GM15510 (cell line): ENCODE data around the gene KCNH6.

Source experiments
- POLR2A ChIP-seq: IDR thresholded peaks from 3 replicates; pipeline ENCODE4 v1.6.1; 2011; ENCODE audit warnings: borderline replicate concordance; ENCODE audit not compliant: insufficient read length; ENCODE audit errors: extremely low read depth

Gene KCNH6, protein sequence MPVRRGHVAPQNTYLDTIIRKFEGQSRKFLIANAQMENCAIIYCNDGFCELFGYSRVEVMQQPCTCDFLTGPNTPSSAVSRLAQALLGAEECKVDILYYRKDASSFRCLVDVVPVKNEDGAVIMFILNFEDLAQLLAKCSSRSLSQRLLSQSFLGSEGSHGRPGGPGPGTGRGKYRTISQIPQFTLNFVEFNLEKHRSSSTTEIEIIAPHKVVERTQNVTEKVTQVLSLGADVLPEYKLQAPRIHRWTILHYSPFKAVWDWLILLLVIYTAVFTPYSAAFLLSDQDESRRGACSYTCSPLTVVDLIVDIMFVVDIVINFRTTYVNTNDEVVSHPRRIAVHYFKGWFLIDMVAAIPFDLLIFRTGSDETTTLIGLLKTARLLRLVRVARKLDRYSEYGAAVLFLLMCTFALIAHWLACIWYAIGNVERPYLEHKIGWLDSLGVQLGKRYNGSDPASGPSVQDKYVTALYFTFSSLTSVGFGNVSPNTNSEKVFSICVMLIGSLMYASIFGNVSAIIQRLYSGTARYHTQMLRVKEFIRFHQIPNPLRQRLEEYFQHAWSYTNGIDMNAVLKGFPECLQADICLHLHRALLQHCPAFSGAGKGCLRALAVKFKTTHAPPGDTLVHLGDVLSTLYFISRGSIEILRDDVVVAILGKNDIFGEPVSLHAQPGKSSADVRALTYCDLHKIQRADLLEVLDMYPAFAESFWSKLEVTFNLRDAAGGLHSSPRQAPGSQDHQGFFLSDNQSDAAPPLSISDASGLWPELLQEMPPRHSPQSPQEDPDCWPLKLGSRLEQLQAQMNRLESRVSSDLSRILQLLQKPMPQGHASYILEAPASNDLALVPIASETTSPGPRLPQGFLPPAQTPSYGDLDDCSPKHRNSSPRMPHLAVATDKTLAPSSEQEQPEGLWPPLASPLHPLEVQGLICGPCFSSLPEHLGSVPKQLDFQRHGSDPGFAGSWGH

DNA sequence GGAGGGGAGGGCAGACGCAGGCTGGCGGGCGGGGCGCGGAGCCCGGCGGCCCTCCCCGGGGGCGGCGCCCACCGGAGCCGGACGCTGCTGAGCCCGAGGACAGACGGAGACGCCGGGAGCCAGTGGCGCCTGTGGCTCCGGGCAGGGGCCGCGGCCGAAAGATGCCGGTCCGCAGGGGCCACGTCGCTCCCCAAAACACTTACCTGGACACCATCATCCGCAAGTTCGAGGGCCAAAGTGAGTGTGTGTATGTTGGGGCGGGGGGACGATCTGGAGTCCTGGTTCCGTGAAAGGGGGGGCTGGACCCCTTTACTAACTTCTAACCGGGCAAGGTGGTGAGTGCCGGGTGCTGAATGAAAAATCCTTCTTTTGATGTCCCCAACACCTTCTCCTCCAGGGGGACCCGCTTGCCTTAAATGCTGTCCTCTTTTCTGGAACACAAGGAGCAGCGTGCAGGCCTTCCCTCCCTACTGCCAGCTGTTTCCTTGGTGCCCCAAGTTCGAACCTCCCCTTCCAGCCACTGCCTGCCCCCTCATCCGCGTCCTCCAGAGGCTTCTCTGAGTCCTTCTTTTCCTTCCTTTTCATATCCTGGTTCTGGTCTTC is at the start of gene KCNH6:
KCNH6 (plus strand) TSS at position 106 of the 603 bp plus-strand sequence; CDS start at position 162, 56 bp downstream.
- no peak for TF ChIP-seq POLR2A

- no peak for TF ChIP-seq POLR2A
Measured at GRCh38 chr17:63474174-63474573, 49.0 kb upstream of the KCNH6 start.

- no peak for TF ChIP-seq POLR2A
Measured at GRCh38 chr17:63474586-63475460, 48.3 kb upstream of the KCNH6 start.

GRCh38 chr17:63475491-63476412 is 47.4 kb upstream of the KCNH6 start:
- no peak for TF ChIP-seq POLR2A

DNA sequence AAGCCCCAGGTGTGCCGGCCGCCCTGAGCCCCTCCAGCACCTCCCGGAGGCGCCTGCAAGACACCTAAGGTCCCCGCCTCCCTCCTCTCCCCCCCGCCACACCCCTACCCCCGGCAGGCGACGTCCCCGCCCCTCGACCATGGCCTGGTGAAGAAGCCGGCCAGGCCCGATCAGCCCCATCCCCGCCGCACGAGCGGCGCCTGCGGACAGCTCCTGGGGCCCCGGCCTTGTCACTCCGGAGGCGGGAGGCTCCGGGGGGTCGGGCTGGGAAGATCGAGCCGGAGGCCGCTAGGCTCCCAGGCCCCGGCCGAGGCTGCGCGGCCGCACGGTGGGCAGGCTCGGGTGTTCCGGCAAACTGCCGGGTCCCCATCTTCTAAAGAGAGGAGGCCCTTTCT is 46.7 kb upstream of the KCNH6 start:
- TF ChIP-seq POLR2A, result no peak

DNA sequence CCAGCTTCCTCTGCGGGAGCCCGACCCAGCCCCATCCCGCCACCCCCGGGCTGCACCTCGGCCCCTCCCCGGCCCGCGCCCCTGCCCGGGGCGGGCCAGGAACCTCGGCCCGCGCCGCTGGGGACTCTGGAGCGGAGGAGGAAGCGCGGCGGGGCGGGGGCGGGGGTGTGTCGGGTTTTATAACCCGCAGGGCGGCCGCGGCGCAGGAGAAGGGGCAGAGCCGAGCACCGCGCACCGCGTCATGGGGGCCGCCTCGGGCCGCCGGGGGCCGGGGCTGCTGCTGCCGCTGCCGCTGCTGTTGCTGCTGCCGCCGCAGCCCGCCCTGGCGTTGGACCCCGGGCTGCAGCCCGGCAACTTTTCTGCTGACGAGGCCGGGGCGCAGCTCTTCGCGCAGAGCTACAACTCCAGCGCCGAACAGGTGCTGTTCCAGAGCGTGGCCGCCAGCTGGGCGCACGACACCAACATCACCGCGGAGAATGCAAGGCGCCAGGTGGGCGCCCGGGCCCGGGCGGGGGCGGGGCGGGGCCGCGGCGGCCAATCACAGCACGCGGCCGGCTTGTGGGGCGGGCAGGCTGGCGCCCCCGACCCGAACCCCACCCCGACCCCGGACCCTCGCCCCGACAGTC is 46.2 kb upstream of the KCNH6 start, which contains the start of gene ACE:
ACE (plus strand) TSS at position 208 of the 626 bp plus-strand sequence; CDS start at position 242, 34 bp downstream.
- no peak for TF ChIP-seq POLR2A

- no peak for TF ChIP-seq POLR2A
Measured at GRCh38 chr17:63477480-63478440, 45.4 kb upstream of the KCNH6 start.

DNA sequence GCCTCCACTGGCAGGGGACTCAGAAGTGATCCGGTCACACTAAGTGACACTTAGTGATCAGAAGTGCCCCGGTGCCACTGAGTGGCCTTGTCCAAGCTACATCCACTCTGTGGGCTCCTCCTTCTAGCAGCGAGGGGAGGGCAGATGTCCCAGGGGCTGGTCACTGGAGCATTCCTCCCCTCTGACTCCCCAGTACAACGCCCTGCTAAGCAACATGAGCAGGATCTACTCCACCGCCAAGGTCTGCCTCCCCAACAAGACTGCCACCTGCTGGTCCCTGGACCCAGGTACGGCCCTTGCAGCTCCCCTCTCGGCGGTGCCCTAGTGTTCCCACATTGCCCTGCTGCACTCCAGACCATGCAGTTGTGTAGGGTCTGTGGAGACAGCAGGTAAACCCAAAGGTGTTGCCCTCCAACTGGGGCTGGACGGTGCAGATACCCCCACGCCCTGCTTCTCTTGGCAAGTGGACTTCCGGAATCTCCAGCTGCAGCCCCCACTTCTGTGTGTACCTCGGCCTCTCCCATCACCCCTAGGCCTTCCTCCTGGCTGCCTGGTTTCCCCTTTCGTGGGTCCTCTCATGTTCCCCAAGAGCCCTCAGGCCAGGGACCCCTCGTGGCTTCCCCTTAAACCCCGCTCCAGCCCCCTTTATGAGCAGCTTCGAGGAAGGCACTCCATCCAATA is 44.2 kb upstream of the KCNH6 start:
- no peak for TF ChIP-seq POLR2A

DNA sequence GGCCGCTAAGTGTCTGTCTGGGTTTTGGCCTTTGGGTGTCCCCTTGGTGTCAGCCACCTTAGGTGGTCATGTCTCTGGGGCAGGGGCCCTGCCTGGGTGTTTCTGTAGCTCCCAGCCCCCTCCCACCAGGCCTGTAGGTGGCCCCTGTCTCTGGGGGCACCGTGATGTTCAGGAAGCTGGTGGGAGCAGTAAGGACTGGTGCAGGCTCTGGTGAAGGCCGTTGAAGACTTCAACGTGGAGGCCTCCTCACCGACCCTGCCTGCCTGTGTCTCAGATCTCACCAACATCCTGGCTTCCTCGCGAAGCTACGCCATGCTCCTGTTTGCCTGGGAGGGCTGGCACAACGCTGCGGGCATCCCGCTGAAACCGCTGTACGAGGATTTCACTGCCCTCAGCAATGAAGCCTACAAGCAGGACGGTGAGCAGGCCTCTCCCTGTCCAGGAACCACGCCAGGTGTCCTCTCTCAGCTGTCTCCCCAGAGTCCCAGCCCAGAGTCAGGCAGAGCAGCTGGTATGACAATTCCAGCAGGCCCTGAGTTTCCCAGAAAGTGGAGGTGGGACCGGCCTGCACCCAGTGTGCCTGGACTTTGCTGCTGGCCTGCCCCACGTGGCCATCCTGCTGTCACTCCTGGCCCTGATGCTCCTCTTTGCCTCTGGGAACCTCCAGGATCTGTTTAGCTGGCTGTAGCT is 43.5 kb upstream of the KCNH6 start:
- TF ChIP-seq POLR2A, result no peak

DNA sequence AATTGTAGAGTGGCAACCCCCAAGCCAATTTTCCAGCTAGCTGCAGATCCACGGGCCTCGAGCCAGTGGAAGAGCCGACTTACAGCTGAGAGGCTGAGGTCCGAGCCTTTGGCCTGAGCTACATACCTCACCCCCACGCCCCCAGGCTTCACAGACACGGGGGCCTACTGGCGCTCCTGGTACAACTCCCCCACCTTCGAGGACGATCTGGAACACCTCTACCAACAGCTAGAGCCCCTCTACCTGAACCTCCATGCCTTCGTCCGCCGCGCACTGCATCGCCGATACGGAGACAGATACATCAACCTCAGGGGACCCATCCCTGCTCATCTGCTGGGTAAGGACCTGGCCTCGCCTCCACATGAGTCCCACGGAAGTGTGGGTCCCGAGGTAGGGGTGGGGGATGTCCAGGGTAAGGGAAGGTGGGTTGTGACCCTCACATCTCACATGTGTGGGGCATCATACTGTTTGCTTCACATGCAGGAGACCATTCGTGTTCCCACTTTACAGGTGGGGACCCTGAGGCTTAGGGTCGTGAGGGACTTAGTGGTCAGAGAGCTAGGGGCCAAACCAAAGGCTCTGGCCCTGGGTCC is 42.9 kb upstream of the KCNH6 start:
- TF ChIP-seq POLR2A, result no peak
